ENCODE data around the gene SYT1. TPM values are rescaled to one million over a fixed set of nuclear protein-coding genes. Genes with fewer than 3 reads are reported as not detected.

The SYT1 gene
- total RNA-seq, 1 experiment from 2014 or later, result 15.8 TPM

GRCh38 chr12:79151956-79152355 is 287.4 kb downstream of the SYT1 start:
- Histone ChIP-seq H3K18ac (ENCODE audit: insufficient read length, low read depth, low read length) (no peak overlapping the region), H4K8ac (replicated peaks; ENCODE audit: insufficient read length, low read depth, low read length) (no peak overlapping the region), H3K23ac (ENCODE audit: insufficient read length, low read depth, low read length) (no peak overlapping the region), H3K56ac (ENCODE audit: insufficient read length, low read depth, low read length) (no peak overlapping the region), H3K23me2 (ENCODE audit: insufficient read length, low read depth, low read length, poor library complexity, severe bottlenecking) (no peaks in the 10 kb centered on the region), H3K79me2 (ENCODE audit: insufficient read depth, low read length) (no peaks in the 10 kb centered on the region), H3K14ac (ENCODE audit: insufficient read depth, low read length) (no peak overlapping the region), H3K9ac (ENCODE audit: extremely low read depth, insufficient read length, low read length) (no peak overlapping the region), H2BK12ac (ENCODE audit: insufficient read length, low read depth, low read length) (no peak overlapping the region), H4K5ac (ENCODE audit: insufficient read length, low read depth, low read length) (no peak overlapping the region), H3K4me2 (ENCODE audit: insufficient read depth, insufficient read length, low read length) (no peak overlapping the region), H2BK120ac (ENCODE audit: low read depth, low read length, poor library complexity, severe bottlenecking) (no peak overlapping the region), H3K79me1 (ENCODE audit: insufficient read depth, low read depth, low read length, poor library complexity, severe bottlenecking) (no peaks in the 10 kb centered on the region), H3K9me3 (ENCODE audit: control insufficient read depth, low read depth, low read length) (no peaks in the 10 kb centered on the region), H2BK20ac (ENCODE audit: low read depth, low read length, poor library complexity, severe bottlenecking) (no peak overlapping the region), H2BK15ac (ENCODE audit: low read depth, low read length) (no peak overlapping the region), H3K27me3 (ENCODE audit: insufficient read depth, low read length) (no peaks in the 10 kb centered on the region), H4K20me1 (ENCODE audit: control insufficient read depth, insufficient read depth, insufficient read length) (no peaks in the 10 kb centered on the region), H4K91ac (ENCODE audit: insufficient read length, low read depth, low read length) (no peak overlapping the region), H3T11ph (ENCODE audit: low read length) (no peak overlapping the region), H2BK5ac (ENCODE audit: insufficient read length, low read length) (no peak overlapping the region), H3K4me1 (ENCODE audit: insufficient read depth, low read length) (no peaks in the 10 kb centered on the region), H3K4ac (ENCODE audit: low read depth, low read length) (no peak overlapping the region), H2AFZ (ENCODE audit: low read length) (no peak overlapping the region), H3K27ac (ENCODE audit: insufficient read length, low read depth, low read length) (no peak overlapping the region), H2AK5ac (ENCODE audit: insufficient read length, low read length) (no peak overlapping the region)
- Mint-ChIP-seq H3K4me3 (no peak overlapping the region), H3K9me3 (no peaks in the 10 kb centered on the region), H3K27ac (no peak overlapping the region), H3K36me3 (ENCODE audit: insufficient read depth in 1 of 3, low read depth in 3 of 3) (no peaks in the 10 kb centered on the region), H3K27me3 (ENCODE audit: low read depth) (no peaks in the 10 kb centered on the region), H3K4me1 (no peaks in the 10 kb centered on the region)
- WGBS (ENCODE audit: extremely low coverage, insufficient read length, low lambda C conversion rate), result no CpG with 5 or more reads among the region's 2 CpGs
- no peak for TF ChIP-seq CTCF (conservative IDR thresholded peaks at IDR 0.05)
- no peak for DNase-seq

All from H9 (cell line).